ENCODE data around the gene GPR78.
"Not testable (repeated sequence)": the region's sequence is repeated elsewhere in the genome, so short reads cannot be mapped to it uniquely, and the experiment has no call there.

The GPR78 gene

GRCh38 chr4:8634773-8635172 is 54.6 kb downstream of the GPR78 start:
- not testable (repeated sequence) for DNase-seq (ENCODE audit: low read depth)

GRCh38 chr4:8635897-8636554 is 55.8 kb downstream of the GPR78 start:
- DNase-seq (ENCODE audit: low read depth); H3K4me3 ChIP-seq (ENCODE audit: low read depth, low read length): not testable (repeated sequence)

More at GRCh38 chr4:8634773-8635172, 54.6 kb downstream of the GPR78 start:
- H3K4me3 ChIP-seq (ENCODE audit: low read depth, low read length) = not testable (repeated sequence)
